GM19351 (cell line): ENCODE measurements around the gene ZMIZ1.

Experiments used
- ATAC-seq: cut with Tn5 transposase; IDR thresholded peaks from one replicate; pipeline ENCODE4 v1.9.1; 2021; ENCODE audit warnings: mild to moderate bottlenecking, moderate library complexity; ENCODE audit not compliant: unreplicated experiment

ZMIZ1 gene

GRCh38 chr10:79361726-79362397 lies 293.1 kb downstream of the ZMIZ1 start:
- no peak for ATAC-seq
